Body of pancreas (tissue), 4 donors: Measurements from ENCODE around the gene DTNA.

Source experiments
- CTCF ChIP-seq, 7 experiments: fragments of 450-650 bp in 4 of 7; fragments of 200-600 bp in 3 of 7; sonication (generic) in 3 of 7; IDR thresholded peaks; one replicate each; pipeline ENCODE4 v1.5.1; 2016 to 2019; ENCODE audit warnings: antibody characterized with exemption in 7 of 7
- POLR2A ChIP-seq, 3 donors: fragments of 450-650 bp; IDR thresholded peaks; one replicate each; pipeline ENCODE4 v1.6.1; 2016; ENCODE audit warnings: antibody characterized with exemption in 3 of 3, mild to moderate bottlenecking in 2 of 3

- TF ChIP-seq CTCF (IDR thresholded peaks at IDR 0.05) (no peak), POLR2A (IDR thresholded peaks at IDR 0.05) (no peak)
These were observed 836 bp downstream of the DTNA start for GRCh38 chr18:34710934-34711333.
